ENCODE data around the gene SGF29.

The SGF29 gene

GRCh38 chr16:28528463-28528867 is 25.3 kb upstream of the SGF29 start:
- TF ChIP-seq ZFX (IDR thresholded peaks at IDR 0.05) (no peak), CTCF (conservative IDR thresholded peaks at IDR 0.05) (no peak)
- no peak overlapping the region for H3K27ac ChIP-seq

GRCh38 chr16:28529124-28529523 is 24.6 kb upstream of the SGF29 start:
- H3K27ac ChIP-seq: no peak overlapping the region
- no peak for TF ChIP-seq ZFX (IDR thresholded peaks at IDR 0.05)
- TF ChIP-seq CTCF (conservative IDR thresholded peaks at IDR 0.05): no peak

GRCh38 chr16:28531777-28532744 is 21.7 kb upstream of the SGF29 start:
- no peak for TF ChIP-seq CTCF (conservative IDR thresholded peaks at IDR 0.05)
- no peak for TF ChIP-seq ZFX (IDR thresholded peaks at IDR 0.05)
- H3K27ac ChIP-seq: peak overlapping the region; percentile 19; the same call in 1 of the 2 replicates

DNA sequence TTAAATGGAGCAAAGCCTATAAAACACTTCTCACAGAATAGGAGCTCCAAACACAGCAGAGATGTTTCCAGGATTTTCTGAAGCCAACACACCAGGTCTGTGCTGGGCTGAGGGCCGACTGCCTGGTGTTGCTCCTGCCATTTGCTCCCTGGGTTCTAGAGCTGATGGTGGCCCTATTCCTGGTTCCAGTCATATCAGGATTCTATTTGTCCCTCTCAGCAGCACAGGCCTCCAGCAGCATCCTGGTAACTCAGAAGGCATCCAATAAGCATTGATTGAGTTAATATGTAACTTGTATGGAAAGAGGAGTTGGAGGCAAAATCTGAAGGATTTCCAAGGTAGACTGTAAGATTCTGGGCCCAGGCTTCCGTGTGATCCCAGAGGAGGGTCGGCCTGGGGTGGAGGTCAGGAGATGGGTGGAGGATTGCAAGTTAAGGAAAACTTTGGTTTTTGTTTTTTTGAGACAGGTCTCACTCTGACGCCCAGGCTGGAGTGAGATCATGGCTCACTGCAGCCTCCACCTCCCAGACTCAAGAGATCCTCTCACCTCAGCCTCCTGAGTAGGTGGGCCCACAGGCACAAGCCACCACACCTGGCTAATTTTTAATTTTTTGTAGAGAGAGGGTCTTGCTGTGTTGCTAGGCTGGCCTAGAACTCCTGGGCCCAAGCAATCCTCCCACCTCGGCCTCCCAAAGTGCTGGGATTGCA is 20.6 kb upstream of the SGF29 start:
- no peak for TF ChIP-seq CTCF (conservative IDR thresholded peaks at IDR 0.05)
- no peak for TF ChIP-seq ZFX (IDR thresholded peaks at IDR 0.05)

DNA sequence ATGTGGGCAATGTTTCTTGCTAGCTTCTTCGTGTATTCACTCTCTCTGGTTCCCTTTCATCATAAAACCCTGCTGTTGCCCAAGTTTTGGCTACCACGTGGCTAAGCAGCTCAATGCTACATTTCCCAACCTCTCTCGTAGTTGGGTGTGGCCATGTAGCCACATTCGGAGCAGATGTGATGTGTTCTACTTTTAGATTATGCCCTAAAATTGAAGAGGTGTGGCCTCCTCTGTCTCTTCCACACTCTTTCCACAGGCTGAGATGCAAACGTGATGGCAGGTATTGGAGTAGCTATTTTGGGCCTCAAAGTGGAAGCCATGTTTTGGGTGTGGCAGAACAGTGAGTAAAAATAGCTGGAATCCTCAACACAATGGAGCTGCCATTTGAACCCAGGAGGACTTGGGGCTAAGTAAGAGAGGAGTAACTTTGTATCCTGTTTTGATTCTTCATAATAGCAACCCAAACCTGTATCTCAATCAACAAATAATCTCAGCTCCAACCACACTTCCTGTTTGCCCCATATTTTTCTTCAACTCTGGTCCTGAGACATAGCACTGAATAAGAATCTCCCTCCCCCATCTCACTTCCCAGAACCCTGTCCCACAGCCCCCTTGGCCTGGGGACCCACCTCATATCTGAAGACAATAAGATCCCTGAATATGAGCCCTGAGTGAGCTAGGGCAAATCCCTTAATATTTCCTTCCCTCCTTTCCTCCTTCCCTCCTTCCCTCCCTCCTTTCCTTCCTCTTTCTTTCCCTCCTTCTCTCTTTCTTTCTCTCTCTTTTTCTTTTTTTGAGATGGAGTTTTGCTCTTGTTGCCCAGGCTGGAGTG is 19.0 kb upstream of the SGF29 start:
- TF ChIP-seq CTCF (conservative IDR thresholded peaks at IDR 0.05) (no peak), ZFX (IDR thresholded peaks at IDR 0.05) (no peak)
- no peak overlapping the region for H3K27ac ChIP-seq

More for the DNA sequence above, 20.6 kb upstream of the SGF29 start:
- peak overlapping the region; percentile 19; the same call in 1 of the 2 replicates for H3K27ac ChIP-seq

- H3K27ac ChIP-seq: peak overlapping the region; percentile 95
- no peak for TF ChIP-seq CTCF (conservative IDR thresholded peaks at IDR 0.05)
Measured at GRCh38 chr16:28537076-28537475, 16.6 kb upstream of the SGF29 start.
